Midbrain (tissue), 1 donor: Measurements from ENCODE around the gene SF1.
A peak's percentile ranks its signal among the peaks of the same experiment; 100 is the strongest.

ENCODE experiments used
- DNase-seq: peaks from one replicate; lab custom pipeline; 2025; lab: John Stamatoyannopoulos, UW

Gene SF1

GRCh38 chr11:64801158-64801464 is 22.8 kb upstream of the SF1 start:
- no peak for DNase-seq

- DNase-seq = no peak
Observed at GRCh38 chr11:64800303-64801157, 22.2 kb upstream of the SF1 start.

GRCh38 chr11:64799623-64800302 is 21.4 kb upstream of the SF1 start:
- DNase-seq = no peak

GRCh38 chr11:64799256-64799622 is 20.9 kb upstream of the SF1 start:
- DNase-seq = no peak

- no peak for DNase-seq
Observed at GRCh38 chr11:64796757-64797541, 18.6 kb upstream of the SF1 start.

GRCh38 chr11:64796047-64796756 is 17.9 kb upstream of the SF1 start:
- no peak for DNase-seq

- no peak for DNase-seq
Observed at GRCh38 chr11:64794526-64794925, 16.2 kb upstream of the SF1 start.

GRCh38 chr11:64793271-64794160 is 15.2 kb upstream of the SF1 start:
- no peak for DNase-seq

- no peak for DNase-seq
Observed at GRCh38 chr11:64792482-64792881, 14.1 kb upstream of the SF1 start.

GRCh38 chr11:64791781-64792291 is 13.5 kb upstream of the SF1 start:
- DNase-seq = no peak

GRCh38 chr11:64790205-64791095 is 12.1 kb upstream of the SF1 start:
- no peak for DNase-seq

GRCh38 chr11:64789331-64790204 is 11.2 kb upstream of the SF1 start:
- no peak for DNase-seq

GRCh38 chr11:64788321-64789215 is 10.2 kb upstream of the SF1 start:
- DNase-seq = no peak

- peak; percentile 37 for DNase-seq
Observed at GRCh38 chr11:64787526-64788320, 9.4 kb upstream of the SF1 start.

GRCh38 chr11:64786308-64786707 is 8.0 kb upstream of the SF1 start:
- no peak for DNase-seq

- DNase-seq = no peak
Observed at GRCh38 chr11:64784813-64785581, 6.7 kb upstream of the SF1 start.

GRCh38 chr11:64778223-64778472 is 194 bp downstream of the SF1 start:
- DNase-seq = no peak
